HFFc6 (cell line): ENCODE results near the gene DGKH. TPM values are rescaled to one million over a fixed set of nuclear protein-coding genes. Genes with fewer than 3 reads are reported as not detected.

Experiments
- DNase-seq: peaks from one replicate; pipeline ENCODE4 v3.0.0-alpha.2; 2018
- H3K27ac Mint-ChIP-seq: 2 replicates; pipeline ENCODE4 v1.8.0; 2020; ENCODE audit warnings: mild to moderate bottlenecking, mixed read lengths
- H3K27me3 Mint-ChIP-seq: 2 replicates; pipeline ENCODE4 v1.8.0; 2021; ENCODE audit warnings: mild to moderate bottlenecking, moderate library complexity, mixed read lengths; ENCODE audit not compliant: insufficient read depth
- H3K36me3 Mint-ChIP-seq: 2 replicates; pipeline ENCODE4 v1.8.0; 2021; ENCODE audit warnings: low read depth, mixed read lengths
- H3K4me1 Mint-ChIP-seq: 2 replicates; pipeline ENCODE4 v1.8.0; 2020; ENCODE audit warnings: low read depth, mixed read lengths
- H3K4me3 Mint-ChIP-seq: 2 replicates; pipeline ENCODE4 v1.8.0; 2020; ENCODE audit warnings: mild to moderate bottlenecking, moderate library complexity, mixed read lengths
- H3K9me3 Mint-ChIP-seq: 2 replicates; pipeline ENCODE4 v1.8.0; 2020; ENCODE audit warnings: mild to moderate bottlenecking, mixed read lengths
- total RNA-seq, 6 experiments: library from RNA; stranded (reverse); fragmentation: NEBNext Ultra II Directional; extraction: Animal tissue kit (Norgen Biotek cat#: 25700); gene quantifications; 2 replicates in 1 of 6; 3 replicates in 5 of 6; pipeline ENCODE4 v1.2.3, GENCODE V29; 2021
- TF ChIP-seq, protein P1 (sequence below): fragments of 200-600 bp; sonication (generic); IDR thresholded peaks from 2 replicates; pipeline ENCODE4 v1.5.0; 2021; ENCODE audit warnings: antibody characterized with exemption, mild to moderate bottlenecking

DGKH gene
- total RNA-seq, 6 experiments from 2014 or later = 6.9 to 8.7 (median 7.8) TPM

DNA sequence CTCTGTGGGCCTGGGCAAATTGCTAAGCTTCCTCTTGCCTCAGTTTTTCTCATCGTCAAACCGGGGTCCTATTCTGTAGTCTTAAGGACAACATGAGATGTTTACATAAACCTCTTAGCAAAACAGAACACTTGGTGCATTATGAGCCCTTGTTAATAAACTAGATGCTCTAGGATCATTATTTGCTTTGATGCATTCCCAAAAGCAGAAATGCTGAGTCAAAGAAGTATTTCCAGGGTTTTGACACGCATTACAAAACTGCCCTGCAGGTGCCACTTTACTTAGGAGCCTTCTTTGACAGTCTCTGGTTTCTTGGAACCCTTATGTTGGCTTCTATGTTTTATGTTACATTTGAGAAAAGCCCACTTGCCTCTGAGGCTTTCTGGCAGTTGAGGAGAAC is 235.6 kb downstream of the DGKH start:
- Mint-ChIP-seq H3K4me3 (no peak overlapping the region), H3K27me3 (no peaks in the 10 kb centered on the region), H3K4me1 (no peaks in the 10 kb centered on the region), H3K36me3 (peaks cover 16% of the 10 kb centered on the region), H3K27ac (no peak overlapping the region), H3K9me3 (no peaks in the 10 kb centered on the region)
- TF ChIP-seq, protein P1, sequence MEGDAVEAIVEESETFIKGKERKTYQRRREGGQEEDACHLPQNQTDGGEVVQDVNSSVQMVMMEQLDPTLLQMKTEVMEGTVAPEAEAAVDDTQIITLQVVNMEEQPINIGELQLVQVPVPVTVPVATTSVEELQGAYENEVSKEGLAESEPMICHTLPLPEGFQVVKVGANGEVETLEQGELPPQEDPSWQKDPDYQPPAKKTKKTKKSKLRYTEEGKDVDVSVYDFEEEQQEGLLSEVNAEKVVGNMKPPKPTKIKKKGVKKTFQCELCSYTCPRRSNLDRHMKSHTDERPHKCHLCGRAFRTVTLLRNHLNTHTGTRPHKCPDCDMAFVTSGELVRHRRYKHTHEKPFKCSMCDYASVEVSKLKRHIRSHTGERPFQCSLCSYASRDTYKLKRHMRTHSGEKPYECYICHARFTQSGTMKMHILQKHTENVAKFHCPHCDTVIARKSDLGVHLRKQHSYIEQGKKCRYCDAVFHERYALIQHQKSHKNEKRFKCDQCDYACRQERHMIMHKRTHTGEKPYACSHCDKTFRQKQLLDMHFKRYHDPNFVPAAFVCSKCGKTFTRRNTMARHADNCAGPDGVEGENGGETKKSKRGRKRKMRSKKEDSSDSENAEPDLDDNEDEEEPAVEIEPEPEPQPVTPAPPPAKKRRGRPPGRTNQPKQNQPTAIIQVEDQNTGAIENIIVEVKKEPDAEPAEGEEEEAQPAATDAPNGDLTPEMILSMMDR = no peak
- DNase-seq = no peak

Other genes with a start within 250 kb of the DGKH start
- gene VWA8, start 87.5 kb upstream of the DGKH start, total RNA-seq = 10 to 100 TPM; 11.3 to 14.7 (median 13.8) TPM
- gene AKAP11, start 223.5 kb downstream of the DGKH start, total RNA-seq = 10 to 100 TPM; 25.2 to 32.5 (median 31.5) TPM